HG02642 (cell line): ENCODE measurements around the gene CCDC91.
"Not testable (repeated sequence)": the region's sequence is repeated elsewhere in the genome, so short reads cannot be mapped to it uniquely, and the experiment has no call there.

Experiments used
- ATAC-seq: cut with Tn5 transposase; IDR thresholded peaks from one replicate; pipeline ENCODE4 v1.9.1; 2021; ENCODE audit warnings: mild to moderate bottlenecking; ENCODE audit not compliant: unreplicated experiment, poor library complexity

Gene CCDC91

GRCh38 chr12:28440081-28440608 is 249.9 kb downstream of the CCDC91 start:
- ATAC-seq, result no peak

GRCh38 chr12:28442101-28442500 is 251.8 kb downstream of the CCDC91 start:
- no peak for ATAC-seq

GRCh38 chr12:28443337-28443736 is 253.1 kb downstream of the CCDC91 start:
- ATAC-seq, result no peak

- no peak for ATAC-seq
These were observed 255.8 kb downstream of the CCDC91 start for GRCh38 chr12:28446031-28446430.

- ATAC-seq, result no peak
These were observed 263.4 kb downstream of the CCDC91 start for GRCh38 chr12:28453686-28454085.

GRCh38 chr12:28456934-28457710 is 266.9 kb downstream of the CCDC91 start:
- no peak for ATAC-seq

- ATAC-seq, result no peak
These were observed 267.5 kb downstream of the CCDC91 start for GRCh38 chr12:28457785-28458184.

- no peak for ATAC-seq
These were observed 269.2 kb downstream of the CCDC91 start for GRCh38 chr12:28459481-28459880.

- ATAC-seq, result peak; percentile 69
These were observed 270.3 kb downstream of the CCDC91 start for GRCh38 chr12:28460420-28461130.

GRCh38 chr12:28463396-28463795 is 273.1 kb downstream of the CCDC91 start:
- no peak for ATAC-seq

- not testable (repeated sequence) for ATAC-seq
These were observed 281.5 kb downstream of the CCDC91 start for GRCh38 chr12:28471762-28472161.

GRCh38 chr12:28476206-28476605 is 285.9 kb downstream of the CCDC91 start:
- ATAC-seq, result not testable (repeated sequence)

GRCh38 chr12:28479097-28479496 is 288.8 kb downstream of the CCDC91 start:
- ATAC-seq, result not testable (repeated sequence)

GRCh38 chr12:28479683-28480082 is 289.4 kb downstream of the CCDC91 start:
- no peak for ATAC-seq

GRCh38 chr12:28484156-28484555 is 293.9 kb downstream of the CCDC91 start:
- no peak for ATAC-seq

GRCh38 chr12:28486521-28486920 is 296.3 kb downstream of the CCDC91 start:
- no peak for ATAC-seq

- ATAC-seq, result no peak
These were observed 299.0 kb downstream of the CCDC91 start for GRCh38 chr12:28489246-28489645.

- peak; percentile 93 for ATAC-seq
These were observed 307.7 kb downstream of the CCDC91 start for GRCh38 chr12:28497889-28498411.

- ATAC-seq, result no peak
These were observed 308.6 kb downstream of the CCDC91 start for GRCh38 chr12:28498850-28499249.

- ATAC-seq, result no peak
These were observed 310.2 kb downstream of the CCDC91 start for GRCh38 chr12:28500373-28501024.

- no peak for ATAC-seq
These were observed 316.0 kb downstream of the CCDC91 start for GRCh38 chr12:28506271-28506670.
